Lower leg skin (tissue), 4 donors: ENCODE data around the gene UTS2R. TPM values are rescaled to one million over a fixed set of nuclear protein-coding genes. Genes with fewer than 3 reads are reported as not detected.

Experiments
- DNase-seq, 2 donors: peaks; one replicate each; pipeline ENCODE4 v3.0.0-alpha.2; 2019; ENCODE audit warnings: low spot score in 2 of 2
- H3K4me3 ChIP-seq: fragments of 200-600 bp; sonication (generic); 2 replicates; pipeline ENCODE4 v1.5.1; 2017; ENCODE audit warnings: mild to moderate bottlenecking, low read depth; ENCODE audit not compliant: poor library complexity, severe bottlenecking
- CTCF ChIP-seq, 3 donors: fragments of 450-650 bp; IDR thresholded peaks; one replicate each; pipeline ENCODE4 v1.5.1; 2016; ENCODE audit warnings: antibody characterized with exemption in 3 of 3, mild to moderate bottlenecking in 3 of 3, moderate library complexity in 2 of 3
- POLR2A ChIP-seq, 2 donors: fragments of 450-650 bp; IDR thresholded peaks; one replicate each; pipeline ENCODE4 v1.6.1; 2016 to 2017; ENCODE audit warnings: antibody characterized with exemption in 2 of 2, mild to moderate bottlenecking in 1 of 2, moderate library complexity in 1 of 2
- WGBS, 2 donors: methylation state at CpG; one replicate each; pipeline ENCODE4 v1.1.5; 2018; 5-methylcytosine and 5-hydroxymethylcytosine counted together
- intact Hi-C: fragments of 100-400 bp; cut with DNase I; formaldehyde crosslinking; loops from one replicate; pipeline ENCODE4 v1.15.0; 2023; ENCODE audit warnings: low total_unique reads
- total RNA-seq, 4 donors: library from RNA; depleted of rRNA; stranded (reverse); fragments of >200 nt; gene quantifications; one replicate each; pipeline ENCODE4 v1.1.0, GENCODE V29; 2016

UTS2R gene
- total RNA-seq, 4 donors from 2014 or later, result not detected

GRCh38 chr17:82334204-82334621 is 37.4 kb upstream of the UTS2R start:
- 23 to 25% methylated on average over 12 to 13 of the region's 25 CpGs for WGBS, 2 donors
- intact Hi-C loops, result no loop called here
- DNase-seq, result no peak
- H3K4me3 ChIP-seq, result no peak overlapping the region
- TF ChIP-seq CTCF (IDR thresholded peaks at IDR 0.05) (no peak), POLR2A (IDR thresholded peaks at IDR 0.05) (no peak)

- intact Hi-C loops, result no loop called here
- 13 to 16% methylated on average over 13 to 16 of the region's 16 CpGs for WGBS, 2 donors
- no peak overlapping the region for H3K4me3 ChIP-seq
- TF ChIP-seq CTCF (IDR thresholded peaks at IDR 0.05) (no peak), POLR2A (IDR thresholded peaks at IDR 0.05) (no peak)
- no peak for DNase-seq
These were observed 36.8 kb upstream of the UTS2R start for GRCh38 chr17:82334622-82335394.

GRCh38 chr17:82338858-82339633 is 32.5 kb upstream of the UTS2R start:
- TF ChIP-seq POLR2A (IDR thresholded peaks at IDR 0.05) (no peak), CTCF (IDR thresholded peaks at IDR 0.05) (no peak)
- WGBS, 2 donors, result 12 to 17% methylated on average over 24 to 29 of the region's 29 CpGs
- intact Hi-C loops, result no loop called here
- no peak for DNase-seq
- H3K4me3 ChIP-seq, result no peak overlapping the region

GRCh38 chr17:82339634-82340580 is 31.7 kb upstream of the UTS2R start:
- no peak for DNase-seq
- intact Hi-C loops, result no loop called here
- TF ChIP-seq POLR2A (IDR thresholded peaks at IDR 0.05) (no peak), CTCF (IDR thresholded peaks at IDR 0.05) (no peak)
- 43 to 51% methylated on average over 9 of the region's 10 CpGs for WGBS, 2 donors
- H3K4me3 ChIP-seq, result no peak overlapping the region

- 76 to 80% methylated on average over 28 of the region's 28 CpGs for WGBS, 2 donors
- intact Hi-C loops, result no loop called here
- no peak overlapping the region for H3K4me3 ChIP-seq
- no peak for DNase-seq
- TF ChIP-seq POLR2A (IDR thresholded peaks at IDR 0.05) (no peak), CTCF (IDR thresholded peaks at IDR 0.05) (no peak)
These were observed 29.0 kb upstream of the UTS2R start for GRCh38 chr17:82342361-82343079.
